HG02884 (cell line): Measurements from ENCODE around the gene TLNRD1.
"Not testable (repeated sequence)": the region's sequence is repeated elsewhere in the genome, so short reads cannot be mapped to it uniquely, and the experiment has no call there.

Experiments used
- ATAC-seq: cut with Tn5 transposase; IDR thresholded peaks from one replicate; pipeline ENCODE4 v1.9.1; 2021; ENCODE audit warnings: mild to moderate bottlenecking, moderate library complexity; ENCODE audit not compliant: unreplicated experiment

TLNRD1 gene

GRCh38 chr15:81000624-81001151 is at the start of gene TLNRD1:
TSS of gene TLNRD1 (plus strand) at chr15:81000923. CDS start at chr15:81002272, 1,349 bp downstream.
- ATAC-seq: peak; percentile 52

GRCh38 chr15:80951941-80952340 is 48.8 kb upstream of the TLNRD1 start:
- ATAC-seq: no peak

- ATAC-seq: no peak
Measured at GRCh38 chr15:80953001-80953952, 47.4 kb upstream of the TLNRD1 start.

- no peak for ATAC-seq
Measured at GRCh38 chr15:80953953-80954778, 46.6 kb upstream of the TLNRD1 start.

GRCh38 chr15:80955571-80956452 is 44.9 kb upstream of the TLNRD1 start:
- not testable (repeated sequence) for ATAC-seq

GRCh38 chr15:80957556-80957955 is 43.2 kb upstream of the TLNRD1 start:
- no peak for ATAC-seq

GRCh38 chr15:80957976-80958375 is 42.7 kb upstream of the TLNRD1 start:
- no peak for ATAC-seq

GRCh38 chr15:80958818-80959495 is 41.8 kb upstream of the TLNRD1 start:
- no peak for ATAC-seq

- not testable (repeated sequence) for ATAC-seq
Measured at GRCh38 chr15:80965454-80965853, 35.3 kb upstream of the TLNRD1 start.

GRCh38 chr15:80966431-80967197 is 34.1 kb upstream of the TLNRD1 start:
- ATAC-seq: no peak

- no peak for ATAC-seq
Measured at GRCh38 chr15:80967451-80967850, 33.3 kb upstream of the TLNRD1 start.

- ATAC-seq: no peak
Measured at GRCh38 chr15:80967991-80968510, 32.7 kb upstream of the TLNRD1 start.

- no peak for ATAC-seq
Measured at GRCh38 chr15:80969316-80969715, 31.4 kb upstream of the TLNRD1 start.

GRCh38 chr15:80970018-80970657 is 30.6 kb upstream of the TLNRD1 start:
- no peak for ATAC-seq

- ATAC-seq: no peak
Measured at GRCh38 chr15:80970658-80971057, 30.1 kb upstream of the TLNRD1 start.

- ATAC-seq: no peak
Measured at GRCh38 chr15:80971143-80971542, 29.6 kb upstream of the TLNRD1 start.

GRCh38 chr15:80972276-80972675 is 28.4 kb upstream of the TLNRD1 start:
- no peak for ATAC-seq

- no peak for ATAC-seq
Measured at GRCh38 chr15:80974914-80975313, 25.8 kb upstream of the TLNRD1 start.
